ENCODE results near the gene ORMDL2.

ORMDL2 gene, protein sequence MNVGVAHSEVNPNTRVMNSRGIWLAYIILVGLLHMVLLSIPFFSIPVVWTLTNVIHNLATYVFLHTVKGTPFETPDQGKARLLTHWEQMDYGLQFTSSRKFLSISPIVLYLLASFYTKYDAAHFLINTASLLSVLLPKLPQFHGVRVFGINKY
- 12.5 to 32.2 (median 23.4) reads per million in 3 experiments for total RNA-seq

DNA sequence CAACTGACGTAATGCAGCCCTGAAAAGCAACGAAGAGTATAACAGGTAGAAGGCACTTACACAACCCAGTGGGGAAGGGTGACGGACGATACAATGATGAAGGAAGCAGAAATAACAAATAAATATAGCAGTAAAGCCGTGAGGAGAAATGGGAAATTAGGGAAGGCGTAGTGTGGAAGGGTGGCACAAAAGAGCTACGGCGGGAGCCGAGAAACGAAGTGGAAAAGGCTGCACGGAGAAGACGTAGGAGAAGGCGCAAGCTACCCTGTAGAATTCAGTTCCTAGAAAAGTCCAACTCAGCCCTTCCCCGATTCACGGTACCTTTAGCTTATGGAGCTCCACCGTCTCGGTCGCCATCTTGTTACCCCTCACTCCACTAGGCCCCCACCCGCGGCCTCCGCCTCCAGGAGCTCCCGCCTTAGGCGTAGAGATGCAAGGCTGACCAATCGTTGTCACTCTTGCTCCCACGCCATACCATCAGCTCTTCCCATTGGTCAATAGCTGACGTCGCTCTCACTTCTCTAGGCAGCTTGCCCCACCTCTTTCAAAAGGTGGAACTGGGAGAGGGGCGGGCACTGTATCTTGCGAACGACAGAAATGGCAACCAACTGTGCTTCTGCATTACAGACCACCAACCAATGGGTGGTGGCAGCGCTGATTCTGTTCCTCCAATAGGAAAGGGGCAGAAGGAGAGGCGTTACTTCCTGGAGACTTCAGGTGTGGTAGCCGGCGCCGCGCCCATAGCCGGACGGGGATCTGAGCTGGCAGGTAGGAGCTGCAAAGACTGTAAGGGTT lies at the start of gene ORMDL2, which contains the start of gene SARNP:
Gene ORMDL2 (plus strand): TSS at position 697 of the 795 bp plus-strand sequence. CDS start 959 bp downstream, outside the sequence.
Gene SARNP (minus strand): TSS at position 380 of the 795 bp plus-strand sequence. CDS start 23 bp downstream, at position 357.
- peak; percentile 99 for DNase-seq

- no peak for DNase-seq
Measured at GRCh38 chr12:55771736-55772135, 46.1 kb upstream of the ORMDL2 start.

DNA sequence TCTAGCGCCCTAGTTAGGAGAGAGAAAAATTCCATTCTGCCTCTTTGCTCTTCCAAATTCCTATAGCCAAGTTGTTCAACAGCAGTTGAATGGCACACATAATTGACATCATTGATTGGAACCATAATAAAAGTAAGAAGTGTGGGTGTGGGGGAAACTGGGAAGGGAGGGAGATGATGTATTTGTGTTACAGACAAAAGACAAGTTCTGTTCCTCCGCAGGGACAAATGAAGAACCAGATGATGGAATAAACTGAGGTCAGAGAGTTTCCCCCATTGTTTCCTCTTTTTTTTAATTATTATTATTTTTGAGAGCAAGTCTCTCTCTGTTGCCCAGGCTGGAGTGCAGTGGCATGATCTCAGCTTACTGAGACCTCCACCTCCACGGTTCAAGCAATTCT lies 40.0 kb upstream of the ORMDL2 start:
- DNase-seq = no peak

GRCh38 chr12:55780685-55781084 lies 37.2 kb upstream of the ORMDL2 start:
- DNase-seq = no peak

DNA sequence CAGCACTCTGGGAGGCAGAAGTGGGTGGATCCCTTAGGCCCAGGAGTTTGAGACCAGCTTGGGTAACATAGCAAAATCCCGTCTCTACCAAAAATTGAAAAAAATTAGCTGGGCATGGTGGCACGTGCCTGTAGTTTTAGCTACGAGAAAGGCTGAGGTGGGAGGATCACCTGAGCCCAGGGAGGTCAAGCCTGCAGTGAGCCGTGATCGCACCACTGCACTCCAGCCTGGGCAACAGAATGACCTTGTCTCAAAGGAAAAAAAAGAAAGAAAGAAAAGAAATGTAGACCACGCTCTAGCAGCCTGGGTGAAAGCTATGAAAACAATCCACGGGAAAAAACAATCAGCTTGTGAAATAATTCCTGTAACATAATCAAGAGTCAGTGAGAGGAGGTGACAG lies 29.3 kb upstream of the ORMDL2 start:
- no peak for DNase-seq

DNA sequence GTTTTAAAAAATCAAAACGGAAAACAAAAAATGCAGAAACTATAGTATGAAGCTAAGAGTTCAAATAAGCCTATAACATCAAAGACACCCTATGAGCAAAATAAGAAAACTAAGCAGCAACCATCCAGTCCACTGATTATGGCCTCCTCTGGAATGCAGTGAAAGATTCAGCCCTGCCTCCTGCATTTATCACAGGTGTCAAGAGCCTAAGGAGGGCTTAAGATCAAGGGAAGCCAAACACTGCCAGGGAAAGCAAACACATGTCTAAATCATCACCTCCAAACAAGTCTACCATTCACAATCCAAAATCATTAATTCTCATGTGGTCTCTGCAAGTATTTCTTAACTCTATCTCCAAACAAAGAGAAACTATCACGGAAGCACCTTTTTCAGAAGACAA lies 28.7 kb upstream of the ORMDL2 start:
- DNase-seq = no peak

DNA sequence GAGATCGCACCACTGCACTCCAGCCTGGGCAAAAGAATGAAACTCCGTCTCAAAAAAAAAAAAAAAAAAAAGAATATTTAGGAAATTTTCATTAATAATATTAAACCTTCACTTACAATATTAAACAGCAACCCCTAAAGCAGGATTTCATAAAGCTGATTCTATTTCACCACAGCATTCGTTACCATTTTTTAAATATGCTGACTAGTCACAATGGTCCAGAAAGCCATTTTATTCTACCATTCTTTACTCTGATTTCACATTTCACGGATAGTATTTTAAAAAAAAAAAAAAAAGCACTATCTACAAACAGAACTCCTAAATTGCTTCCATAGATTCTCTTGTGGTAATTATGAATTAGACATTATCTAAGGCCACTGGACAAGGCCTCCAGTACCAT lies 27.9 kb upstream of the ORMDL2 start:
- no peak for DNase-seq

- DNase-seq = no peak
Measured at GRCh38 chr12:55795950-55796349, 21.9 kb upstream of the ORMDL2 start.

GRCh38 chr12:55797068-55797467 lies 20.8 kb upstream of the ORMDL2 start:
- no peak for DNase-seq

DNA sequence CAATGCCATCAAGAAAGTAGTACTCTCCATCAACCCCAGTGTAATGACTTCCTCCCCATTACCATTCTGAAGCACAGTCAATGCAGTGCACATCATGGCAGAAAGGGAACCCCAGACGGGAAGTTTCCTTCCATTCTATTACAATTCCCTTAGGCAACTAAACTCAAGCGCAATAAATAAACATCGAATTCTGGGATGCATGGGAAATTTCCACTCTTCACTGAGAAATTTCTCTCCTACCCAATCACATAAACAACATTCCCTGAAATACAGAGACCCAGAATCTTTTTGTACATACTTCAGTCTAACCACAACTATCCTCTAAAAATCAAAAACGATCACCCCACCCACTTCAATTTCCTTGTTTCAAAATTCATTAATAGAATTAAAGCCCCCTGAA lies 20.3 kb upstream of the ORMDL2 start:
- no peak for DNase-seq

GRCh38 chr12:55806982-55807381 lies 10.9 kb upstream of the ORMDL2 start:
- no peak for DNase-seq

- DNase-seq = no peak
Measured at GRCh38 chr12:55809274-55809673, 8.6 kb upstream of the ORMDL2 start.

GRCh38 chr12:55812088-55812487 lies 5.8 kb upstream of the ORMDL2 start:
- no peak for DNase-seq

DNA sequence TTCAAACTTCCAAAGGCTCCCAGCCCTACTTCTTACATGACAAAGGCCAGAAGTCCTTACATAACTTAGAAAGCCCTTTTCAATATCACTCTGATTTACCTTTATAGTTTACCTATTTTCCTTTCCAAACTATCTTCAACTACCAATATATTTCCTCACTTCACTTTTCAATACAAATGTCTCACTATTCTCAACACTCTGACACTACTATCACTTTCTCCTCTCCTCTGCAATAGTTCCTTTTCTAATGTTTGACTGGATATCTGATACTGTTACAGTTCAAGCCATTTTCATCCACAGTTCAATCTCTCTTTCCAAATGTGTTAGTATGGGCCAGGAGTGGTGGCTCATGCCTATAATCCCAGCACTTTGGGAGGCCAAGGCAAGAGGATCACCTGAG lies 3.6 kb upstream of the ORMDL2 start:
- no peak for DNase-seq

- DNase-seq = no peak
Measured at GRCh38 chr12:55815473-55815872, 2.4 kb upstream of the ORMDL2 start.

DNA sequence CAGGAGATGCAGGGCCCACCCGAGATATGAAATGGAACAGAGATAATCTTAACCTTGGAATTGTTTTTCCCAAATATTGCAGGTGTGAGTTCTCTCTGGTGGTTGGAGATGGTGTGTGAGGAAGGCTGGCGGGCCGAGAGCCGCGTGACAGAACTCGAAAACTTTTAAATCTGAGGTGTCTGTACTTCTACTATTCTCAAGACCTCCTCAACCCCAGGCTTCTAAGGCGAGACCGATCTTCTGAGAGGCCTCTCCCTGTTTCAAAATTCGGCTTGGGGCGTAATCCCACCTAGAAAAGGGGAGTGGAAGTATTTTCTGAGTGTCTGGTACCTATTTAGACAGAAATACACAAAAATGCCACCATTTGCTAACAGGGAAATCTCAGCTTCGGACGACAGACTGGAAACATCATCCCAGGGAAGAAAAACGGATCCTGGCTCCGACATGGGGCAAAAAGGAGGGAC lies 928 bp upstream of the ORMDL2 start:
- DNase-seq = no peak

DNA sequence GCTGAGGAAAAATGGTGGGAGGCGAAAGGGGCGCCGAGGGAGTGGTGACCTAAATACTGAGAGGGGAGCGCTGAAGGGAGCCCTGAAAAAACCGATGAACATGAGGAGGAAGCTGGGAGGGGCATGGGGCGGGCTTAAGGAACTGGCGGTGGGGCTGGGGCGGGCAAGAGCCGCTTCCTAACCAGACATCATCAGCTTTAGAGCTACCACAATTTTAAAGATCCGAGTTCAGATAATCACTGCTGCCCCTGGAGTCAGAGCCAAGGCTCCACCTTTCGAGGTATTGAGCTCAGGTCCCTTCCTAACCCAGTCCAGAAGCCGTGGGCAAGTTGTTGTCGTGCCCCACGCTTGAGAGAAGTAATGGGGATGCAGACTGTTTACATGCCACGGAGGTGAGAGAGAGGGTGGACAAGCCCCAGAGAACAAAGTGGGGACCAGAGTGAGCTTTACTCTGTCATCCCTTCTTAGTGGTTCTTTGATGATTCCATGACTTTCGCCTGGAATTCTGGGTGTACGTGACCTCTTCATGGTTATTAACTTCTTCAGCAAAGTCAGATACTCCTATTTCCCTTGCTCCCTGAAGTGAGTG lies 393 bp downstream of the ORMDL2 start:
- no peak for DNase-seq

- DNase-seq = no peak
Measured at GRCh38 chr12:55818886-55819285, 1.0 kb downstream of the ORMDL2 start.

DNA sequence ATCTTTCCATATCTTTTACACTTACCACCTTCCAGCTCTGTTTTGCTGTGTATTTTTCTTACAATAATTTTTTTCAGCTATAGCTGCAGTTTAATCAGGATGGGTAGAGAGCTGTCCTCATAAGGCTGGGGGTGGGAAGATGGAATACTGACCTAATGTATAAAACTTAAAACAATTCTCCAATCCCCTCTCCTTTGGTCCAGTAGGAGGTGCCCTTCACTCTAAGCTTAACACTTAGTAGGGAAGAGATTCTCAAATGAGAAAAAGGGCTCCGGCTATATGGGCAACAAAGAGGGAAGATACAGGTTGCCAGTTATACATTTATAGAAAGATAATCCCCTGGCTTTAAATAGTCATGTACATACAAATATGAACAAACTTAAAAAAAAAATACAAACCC lies 2.8 kb downstream of the ORMDL2 start:
- DNase-seq = no peak

GRCh38 chr12:55822228-55822627 lies 4.4 kb downstream of the ORMDL2 start:
- no peak for DNase-seq

- DNase-seq = no peak
Measured at GRCh38 chr12:55823419-55823818, 5.6 kb downstream of the ORMDL2 start.

- DNase-seq = no peak
Measured at GRCh38 chr12:55824726-55825125, 6.9 kb downstream of the ORMDL2 start.

- DNase-seq = no peak
Measured at GRCh38 chr12:55827806-55828205, 10.0 kb downstream of the ORMDL2 start.

DNA sequence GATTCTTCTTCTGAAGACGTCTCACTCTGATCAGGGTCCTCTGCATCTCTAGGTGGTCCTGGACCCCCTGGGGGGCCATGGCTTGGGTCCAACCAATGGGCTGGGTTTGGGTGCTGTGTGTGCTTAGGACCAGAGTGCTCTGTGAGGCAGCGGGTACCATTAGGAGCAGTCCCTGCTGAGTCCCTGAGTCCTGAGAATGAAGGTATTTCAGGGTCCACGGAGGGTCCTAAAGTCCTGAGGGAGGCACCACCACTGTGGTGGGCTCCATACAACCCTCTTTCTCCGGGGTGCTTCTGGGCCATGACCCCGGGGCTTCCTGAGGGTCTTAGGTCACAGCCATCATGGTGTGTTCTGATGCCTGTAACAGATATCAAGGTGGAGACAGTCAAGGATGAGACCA lies 10.5 kb downstream of the ORMDL2 start:
- DNase-seq = no peak
